GM19043 (cell line): Measurements from ENCODE around the gene PRICKLE2.

ENCODE experiments used
- ATAC-seq: cut with Tn5 transposase; IDR thresholded peaks from one replicate; pipeline ENCODE4 v1.9.1; 2021; ENCODE audit warnings: low read depth; ENCODE audit not compliant: unreplicated experiment

PRICKLE2 gene

DNA sequence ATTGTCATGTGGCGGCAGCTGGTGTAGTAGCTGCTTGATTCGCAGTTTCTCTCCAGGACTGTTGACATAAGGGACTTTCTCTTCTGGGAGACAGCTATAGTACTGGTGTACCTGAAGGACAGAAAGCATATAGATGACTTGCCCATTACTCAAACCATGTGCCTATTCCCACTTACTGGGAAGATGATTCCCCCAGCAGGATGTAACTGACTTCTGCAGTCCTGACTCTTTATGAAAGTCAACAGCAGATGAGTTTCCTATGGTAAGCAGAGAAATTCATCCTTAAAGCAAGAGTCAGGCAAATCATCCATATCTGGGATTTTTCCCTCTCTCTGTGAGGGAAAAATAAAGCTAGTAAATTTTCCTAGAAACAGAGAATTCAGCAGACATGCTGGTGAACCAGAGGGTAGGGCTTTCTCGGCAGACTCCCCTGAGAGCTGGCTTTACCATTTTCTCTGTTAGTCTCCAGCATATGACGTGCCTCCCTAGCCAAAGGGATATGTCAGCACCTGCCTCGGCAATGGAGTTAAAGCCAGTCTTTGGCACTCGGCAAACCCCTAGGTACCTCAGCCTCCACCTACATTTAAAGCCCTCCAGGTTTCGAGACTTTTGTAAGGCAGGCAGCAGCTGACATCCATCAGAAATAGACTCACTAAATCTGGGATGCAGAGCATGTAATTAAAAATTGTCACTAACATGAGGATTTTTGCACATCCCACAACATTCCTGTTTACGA is 62.1 kb downstream of the PRICKLE2 start:
- ATAC-seq: no peak

DNA sequence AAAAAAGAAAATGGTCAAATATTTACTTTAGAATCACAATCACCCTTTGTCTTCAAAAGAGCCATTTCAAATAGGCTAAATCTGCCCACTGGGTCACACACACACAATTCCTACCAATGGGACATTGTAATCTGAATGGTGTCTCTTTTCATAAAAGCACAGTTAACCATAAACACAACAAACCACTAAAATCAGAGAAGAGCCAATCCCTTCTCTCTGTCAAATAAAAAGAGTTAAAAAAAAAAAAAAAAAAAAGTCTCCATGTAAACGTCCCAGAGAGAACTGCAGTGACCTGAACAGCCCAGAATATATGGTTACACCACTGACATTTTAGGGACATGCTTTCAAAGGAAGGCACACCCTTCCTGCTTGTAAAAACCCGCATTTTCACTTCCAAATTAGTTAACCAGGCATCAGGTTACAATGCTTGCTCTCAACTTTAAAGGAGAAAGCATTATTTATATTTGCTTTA is 63.7 kb downstream of the PRICKLE2 start:
- ATAC-seq: no peak

- no peak for ATAC-seq
Measured at GRCh38 chr3:64160000-64160695, 65.1 kb downstream of the PRICKLE2 start.

GRCh38 chr3:64158334-64158733 is 66.9 kb downstream of the PRICKLE2 start:
- ATAC-seq: no peak

- no peak for ATAC-seq
Measured at GRCh38 chr3:64157150-64158035, 67.9 kb downstream of the PRICKLE2 start.

DNA sequence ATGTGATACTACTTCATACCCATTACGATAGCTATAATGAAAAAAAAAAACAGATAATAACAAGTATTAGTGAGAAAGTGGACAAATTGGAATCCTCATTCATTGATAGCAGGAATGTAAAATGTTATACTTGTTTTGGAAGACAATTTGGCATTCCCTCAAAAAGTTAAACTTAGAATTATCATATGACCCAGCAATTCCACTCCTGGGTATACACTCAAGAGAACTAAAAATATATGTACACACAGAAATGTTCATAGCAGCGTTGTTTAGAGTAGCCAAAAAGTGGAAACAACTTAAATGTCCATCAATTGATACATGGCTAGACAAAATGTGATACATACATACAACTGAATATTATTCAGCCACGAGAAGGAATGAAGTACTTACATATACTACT is 69.9 kb downstream of the PRICKLE2 start:
- no peak for ATAC-seq

- no peak for ATAC-seq
Measured at GRCh38 chr3:64152676-64153466, 72.4 kb downstream of the PRICKLE2 start.

GRCh38 chr3:64152086-64152485 is 73.2 kb downstream of the PRICKLE2 start:
- ATAC-seq: no peak

- no peak for ATAC-seq
Measured at GRCh38 chr3:64151342-64151871, 73.9 kb downstream of the PRICKLE2 start.

DNA sequence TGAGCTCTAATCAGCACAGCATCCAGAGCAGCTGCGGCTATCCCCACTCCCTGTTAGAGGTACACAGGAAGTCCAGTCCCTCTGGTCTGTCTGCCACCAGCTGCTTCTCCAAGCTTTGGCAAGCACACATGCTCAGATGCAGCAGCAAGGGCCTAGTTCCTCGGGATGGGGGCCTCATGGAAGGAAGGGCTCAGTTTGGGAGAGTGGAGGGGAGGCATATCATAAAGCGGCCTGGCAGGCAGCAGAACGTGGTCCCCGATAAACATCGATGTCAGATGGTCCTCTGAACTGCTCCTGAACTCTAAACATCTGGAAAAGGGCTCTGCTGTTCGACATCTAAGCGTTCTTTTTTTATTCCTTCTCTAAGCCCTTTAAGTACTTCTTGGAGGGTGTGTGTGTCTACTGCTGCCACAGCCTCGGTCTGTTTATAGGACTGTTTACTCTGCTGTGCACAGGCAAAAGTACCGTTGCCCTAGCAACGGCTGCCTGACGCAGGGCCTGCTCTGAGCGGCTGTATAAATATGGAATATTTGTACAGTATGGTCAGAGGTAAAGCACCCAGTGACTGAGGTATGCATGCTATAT is 74.6 kb downstream of the PRICKLE2 start:
- no peak for ATAC-seq

DNA sequence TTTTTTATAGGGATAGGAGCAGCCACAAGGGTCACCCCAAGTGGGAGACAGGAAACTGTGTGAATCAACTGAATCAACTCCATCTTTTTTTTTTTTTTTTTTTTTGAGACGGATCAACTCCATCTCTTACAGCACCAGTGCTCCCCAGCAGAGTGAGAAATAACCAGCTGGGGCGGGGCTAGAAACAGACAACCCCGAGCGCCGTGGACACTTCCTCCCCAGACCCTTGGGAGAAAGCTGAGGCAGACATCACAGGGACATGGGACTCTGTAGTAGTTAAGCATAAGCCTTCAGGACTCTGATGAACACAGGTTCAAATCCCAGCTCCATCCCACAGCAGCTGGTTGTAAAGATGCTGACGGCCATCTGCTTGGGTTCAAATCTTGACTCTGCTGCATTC is 75.4 kb downstream of the PRICKLE2 start:
- ATAC-seq: no peak

DNA sequence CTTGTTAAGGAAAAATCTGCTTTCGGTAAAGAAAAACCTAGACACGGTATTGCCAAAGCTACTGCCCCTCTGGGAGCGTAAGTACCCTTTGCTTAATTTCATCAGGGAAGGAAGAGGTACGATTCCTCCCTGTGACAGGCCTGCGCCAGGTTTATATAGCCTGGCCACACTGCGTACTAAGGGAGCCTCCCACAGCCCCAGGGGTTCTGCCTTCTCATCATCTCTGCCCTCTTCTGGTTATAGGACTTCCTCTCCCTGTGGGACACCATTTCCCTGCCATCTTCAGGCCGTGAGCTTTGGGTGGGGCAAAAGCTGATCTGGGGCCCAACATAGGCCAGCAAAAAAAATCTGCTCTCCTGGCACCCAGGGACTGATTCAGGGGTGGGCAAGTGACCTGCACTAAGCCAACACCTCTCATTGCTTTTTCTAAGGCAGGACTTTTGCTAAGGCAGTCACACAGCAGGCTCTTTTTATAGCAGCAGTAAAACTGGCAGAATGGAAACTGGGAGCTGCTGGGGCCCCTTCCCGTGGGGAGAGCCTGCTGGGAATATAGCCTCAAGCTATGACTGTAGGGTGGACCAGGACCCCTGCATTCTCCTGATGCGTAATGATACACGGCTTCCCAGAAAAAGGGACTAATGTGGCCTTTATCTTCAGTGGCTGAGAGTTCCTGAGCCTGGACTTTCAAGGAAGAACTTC is 76.2 kb downstream of the PRICKLE2 start:
- no peak for ATAC-seq

- no peak for ATAC-seq
Measured at GRCh38 chr3:64147211-64147610, 78.1 kb downstream of the PRICKLE2 start.

DNA sequence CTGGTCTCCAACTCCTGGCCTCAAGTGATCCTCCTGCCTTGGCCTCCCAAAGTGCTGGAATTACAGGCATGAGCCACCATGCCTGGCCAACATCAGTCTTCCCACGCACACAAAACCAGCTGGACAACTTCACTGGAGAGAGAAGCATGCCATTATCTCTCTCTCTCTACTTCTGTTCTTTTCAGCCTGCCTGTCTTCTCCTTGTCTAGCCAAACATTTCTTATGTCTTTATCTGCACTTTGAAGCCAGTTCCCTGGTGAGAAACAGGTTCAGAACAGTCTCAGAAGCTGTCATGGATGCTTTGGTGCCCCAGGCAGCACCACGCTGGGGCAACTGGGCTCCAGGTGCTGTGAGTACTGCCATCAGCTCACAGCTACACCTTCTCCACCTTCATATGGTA is 79.8 kb downstream of the PRICKLE2 start:
- no peak for ATAC-seq

GRCh38 chr3:64144241-64144900 is 80.9 kb downstream of the PRICKLE2 start:
- ATAC-seq: no peak

DNA sequence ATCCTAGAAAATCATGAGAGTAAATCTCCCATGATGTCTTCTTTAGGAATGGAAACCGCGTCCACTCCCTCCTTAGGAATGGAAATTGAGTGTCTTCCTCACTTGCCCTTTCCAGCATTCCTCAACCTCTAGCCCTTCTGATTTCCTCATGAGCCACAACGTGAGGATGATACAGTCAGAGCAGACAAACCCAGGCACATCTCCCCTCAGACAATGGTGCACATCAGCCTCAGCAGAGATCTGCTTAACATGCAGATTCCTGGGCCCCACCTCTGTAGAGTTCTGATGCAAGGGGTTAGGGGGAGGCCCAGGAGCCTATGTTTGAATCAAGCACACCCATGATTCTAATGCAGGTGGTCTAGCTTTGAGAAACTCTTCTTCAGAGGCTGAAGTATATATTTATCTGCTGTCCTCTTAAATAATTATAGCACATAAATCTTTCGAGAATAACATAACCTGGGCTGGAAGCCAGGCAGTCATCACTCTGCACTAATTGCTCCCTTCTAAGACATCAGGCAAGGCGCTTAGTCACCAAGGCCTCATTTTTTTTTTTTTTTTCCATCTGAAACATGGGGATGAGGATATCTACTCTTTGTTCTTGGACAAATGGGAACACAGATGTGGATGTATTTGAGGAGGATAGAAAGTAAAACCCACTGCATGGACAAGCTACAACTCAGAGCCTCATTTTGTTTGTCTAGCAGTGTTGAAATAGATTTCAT is 81.7 kb downstream of the PRICKLE2 start:
- no peak for ATAC-seq

DNA sequence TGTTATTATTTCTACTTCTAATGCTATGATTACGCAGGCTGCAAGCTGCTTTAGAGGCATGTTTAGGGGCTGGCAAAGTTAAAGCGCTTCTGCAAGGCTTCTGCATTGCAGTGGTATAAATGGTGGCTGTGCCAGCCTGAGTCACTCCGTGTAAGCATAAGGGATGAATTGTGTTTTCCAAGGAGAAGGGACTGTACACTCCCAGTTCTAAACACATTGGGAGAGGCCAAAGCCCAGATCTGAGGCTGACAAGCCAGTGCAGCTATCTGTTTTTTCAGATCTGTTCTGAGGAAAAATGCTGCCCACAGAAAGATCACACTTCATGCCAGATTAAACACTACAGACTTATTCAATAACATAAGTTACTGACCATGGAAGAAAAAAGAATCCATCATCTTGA is 83.8 kb downstream of the PRICKLE2 start:
- no peak for ATAC-seq

DNA sequence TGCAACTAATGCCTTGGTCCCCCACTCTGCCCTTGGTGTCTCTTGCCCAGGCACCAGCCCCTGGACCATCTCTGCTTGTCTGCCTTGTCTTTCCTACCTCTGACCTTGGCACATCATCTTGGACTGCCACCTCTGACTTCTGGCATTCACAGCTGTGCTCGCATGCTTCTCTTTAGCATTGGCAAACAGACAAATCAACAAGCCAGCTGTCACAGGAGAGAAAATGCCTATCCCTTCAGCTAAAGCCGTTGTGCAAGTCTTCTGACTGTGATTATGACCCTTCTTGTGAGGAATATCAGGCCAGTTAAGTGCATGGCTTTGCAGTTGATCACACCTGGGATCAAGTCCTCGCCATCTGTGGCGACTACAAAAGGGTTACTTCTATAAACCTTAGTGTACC is 84.6 kb downstream of the PRICKLE2 start:
- no peak for ATAC-seq
